ENCODE results near the gene SMOC2.

DNA sequence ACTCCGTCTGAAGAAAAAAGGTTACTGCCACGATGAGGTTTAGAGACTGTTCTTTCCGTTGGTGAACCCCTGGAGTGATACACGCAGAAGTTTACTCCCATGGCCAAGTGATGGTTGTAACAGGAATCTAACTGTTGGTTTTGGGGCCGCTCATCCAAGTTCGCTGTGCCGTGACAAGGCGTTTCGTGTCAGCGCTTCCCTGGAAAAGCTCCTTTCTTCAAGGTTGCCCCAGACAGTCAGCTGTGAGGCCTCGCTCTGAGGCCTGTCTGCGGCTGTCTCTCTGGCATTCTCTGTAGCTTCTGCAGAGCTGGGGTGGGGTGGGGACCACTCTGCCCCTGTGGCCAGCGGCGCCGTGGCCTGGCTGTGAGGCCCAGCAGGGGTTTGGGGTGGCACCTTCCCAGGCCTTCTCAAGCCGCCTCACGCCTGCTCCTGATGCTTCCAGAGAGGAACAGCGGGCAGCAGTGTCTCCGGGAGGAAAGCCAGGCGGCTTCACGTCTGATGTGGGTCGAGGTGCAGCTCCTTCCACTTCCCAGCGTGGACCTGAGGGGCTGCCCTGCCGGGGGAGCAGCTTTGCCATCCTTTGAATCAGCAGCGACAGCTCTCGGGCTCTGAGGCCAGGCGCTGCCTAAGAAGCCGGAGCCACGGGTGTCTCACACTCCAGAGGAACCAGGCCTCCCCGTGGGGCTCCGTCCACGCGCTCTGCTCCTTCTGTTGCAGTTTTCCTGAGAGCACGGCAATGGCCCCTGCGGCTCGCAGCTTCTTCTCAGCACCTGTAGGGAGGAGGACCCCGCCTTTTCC lies 76.2 kb downstream of the SMOC2 start:
- TF ChIP-seq RFX5 (IDR thresholded peaks at IDR 0.05; ENCODE audit: low read length) (no peak), POLR2AphosphoS5 (IDR thresholded peaks at IDR 0.05; ENCODE audit: low read depth, low read length) (no peak), EZH2phosphoT487 (IDR thresholded peaks at IDR 0.05; ENCODE audit: borderline replicate concordance, low read depth) (no peak), YY1 (IDR thresholded peaks at IDR 0.05; ENCODE audit: low read depth) (no peak), ELF1 (IDR thresholded peaks at IDR 0.05) (no peak), GATA2 (CRISPR knock-in tag; IDR thresholded peaks at IDR 0.05) (no peak), RXRA (IDR thresholded peaks at IDR 0.05; ENCODE audit: borderline replicate concordance, low read depth) (no peak), SMC3 (IDR thresholded peaks at IDR 0.05; ENCODE audit: low read depth, low read length) (no peak), NRF1 (IDR thresholded peaks at IDR 0.05; ENCODE audit: low read depth, low read length) (no peak)
- TF ChIP-seq, protein P1, sequence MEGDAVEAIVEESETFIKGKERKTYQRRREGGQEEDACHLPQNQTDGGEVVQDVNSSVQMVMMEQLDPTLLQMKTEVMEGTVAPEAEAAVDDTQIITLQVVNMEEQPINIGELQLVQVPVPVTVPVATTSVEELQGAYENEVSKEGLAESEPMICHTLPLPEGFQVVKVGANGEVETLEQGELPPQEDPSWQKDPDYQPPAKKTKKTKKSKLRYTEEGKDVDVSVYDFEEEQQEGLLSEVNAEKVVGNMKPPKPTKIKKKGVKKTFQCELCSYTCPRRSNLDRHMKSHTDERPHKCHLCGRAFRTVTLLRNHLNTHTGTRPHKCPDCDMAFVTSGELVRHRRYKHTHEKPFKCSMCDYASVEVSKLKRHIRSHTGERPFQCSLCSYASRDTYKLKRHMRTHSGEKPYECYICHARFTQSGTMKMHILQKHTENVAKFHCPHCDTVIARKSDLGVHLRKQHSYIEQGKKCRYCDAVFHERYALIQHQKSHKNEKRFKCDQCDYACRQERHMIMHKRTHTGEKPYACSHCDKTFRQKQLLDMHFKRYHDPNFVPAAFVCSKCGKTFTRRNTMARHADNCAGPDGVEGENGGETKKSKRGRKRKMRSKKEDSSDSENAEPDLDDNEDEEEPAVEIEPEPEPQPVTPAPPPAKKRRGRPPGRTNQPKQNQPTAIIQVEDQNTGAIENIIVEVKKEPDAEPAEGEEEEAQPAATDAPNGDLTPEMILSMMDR (IDR thresholded peaks at IDR 0.05), result no peak
- TF ChIP-seq, protein P2, sequence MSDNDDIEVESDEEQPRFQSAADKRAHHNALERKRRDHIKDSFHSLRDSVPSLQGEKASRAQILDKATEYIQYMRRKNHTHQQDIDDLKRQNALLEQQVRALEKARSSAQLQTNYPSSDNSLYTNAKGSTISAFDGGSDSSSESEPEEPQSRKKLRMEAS (IDR thresholded peaks at IDR 0.05; ENCODE audit: low read depth), result no peak
- TF ChIP-seq, protein P3, sequence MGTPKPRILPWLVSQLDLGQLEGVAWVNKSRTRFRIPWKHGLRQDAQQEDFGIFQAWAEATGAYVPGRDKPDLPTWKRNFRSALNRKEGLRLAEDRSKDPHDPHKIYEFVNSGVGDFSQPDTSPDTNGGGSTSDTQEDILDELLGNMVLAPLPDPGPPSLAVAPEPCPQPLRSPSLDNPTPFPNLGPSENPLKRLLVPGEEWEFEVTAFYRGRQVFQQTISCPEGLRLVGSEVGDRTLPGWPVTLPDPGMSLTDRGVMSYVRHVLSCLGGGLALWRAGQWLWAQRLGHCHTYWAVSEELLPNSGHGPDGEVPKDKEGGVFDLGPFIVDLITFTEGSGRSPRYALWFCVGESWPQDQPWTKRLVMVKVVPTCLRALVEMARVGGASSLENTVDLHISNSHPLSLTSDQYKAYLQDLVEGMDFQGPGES (IDR thresholded peaks at IDR 0.05; ENCODE audit: low read depth, low read length), result no peak
- TF ChIP-seq, protein P4, sequence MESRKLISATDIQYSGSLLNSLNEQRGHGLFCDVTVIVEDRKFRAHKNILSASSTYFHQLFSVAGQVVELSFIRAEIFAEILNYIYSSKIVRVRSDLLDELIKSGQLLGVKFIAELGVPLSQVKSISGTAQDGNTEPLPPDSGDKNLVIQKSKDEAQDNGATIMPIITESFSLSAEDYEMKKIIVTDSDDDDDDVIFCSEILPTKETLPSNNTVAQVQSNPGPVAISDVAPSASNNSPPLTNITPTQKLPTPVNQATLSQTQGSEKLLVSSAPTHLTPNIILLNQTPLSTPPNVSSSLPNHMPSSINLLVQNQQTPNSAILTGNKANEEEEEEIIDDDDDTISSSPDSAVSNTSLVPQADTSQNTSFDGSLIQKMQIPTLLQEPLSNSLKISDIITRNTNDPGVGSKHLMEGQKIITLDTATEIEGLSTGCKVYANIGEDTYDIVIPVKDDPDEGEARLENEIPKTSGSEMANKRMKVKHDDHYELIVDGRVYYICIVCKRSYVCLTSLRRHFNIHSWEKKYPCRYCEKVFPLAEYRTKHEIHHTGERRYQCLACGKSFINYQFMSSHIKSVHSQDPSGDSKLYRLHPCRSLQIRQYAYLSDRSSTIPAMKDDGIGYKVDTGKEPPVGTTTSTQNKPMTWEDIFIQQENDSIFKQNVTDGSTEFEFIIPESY (IDR thresholded peaks at IDR 0.05; ENCODE audit: borderline replicate concordance, low read depth), result no peak
- TF ChIP-seq, protein P5, sequence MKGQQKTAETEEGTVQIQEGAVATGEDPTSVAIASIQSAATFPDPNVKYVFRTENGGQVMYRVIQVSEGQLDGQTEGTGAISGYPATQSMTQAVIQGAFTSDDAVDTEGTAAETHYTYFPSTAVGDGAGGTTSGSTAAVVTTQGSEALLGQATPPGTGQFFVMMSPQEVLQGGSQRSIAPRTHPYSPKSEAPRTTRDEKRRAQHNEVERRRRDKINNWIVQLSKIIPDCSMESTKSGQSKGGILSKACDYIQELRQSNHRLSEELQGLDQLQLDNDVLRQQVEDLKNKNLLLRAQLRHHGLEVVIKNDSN (IDR thresholded peaks at IDR 0.05; ENCODE audit: borderline replicate concordance, low read depth), result no peak
